ENCODE data around the gene DCLK2. TPM values are rescaled to one million over a fixed set of nuclear protein-coding genes. Genes with fewer than 3 reads are reported as not detected.
A peak's percentile ranks its signal among the peaks of the same experiment; 100 is the strongest.

DCLK2 gene
- total and polyA plus RNA-seq, 2 of the 8 experiments (the other 6 are each of a cell fraction or from before 2014, with no cell fraction given), result 0.32 to 0.37 TPM

DNA sequence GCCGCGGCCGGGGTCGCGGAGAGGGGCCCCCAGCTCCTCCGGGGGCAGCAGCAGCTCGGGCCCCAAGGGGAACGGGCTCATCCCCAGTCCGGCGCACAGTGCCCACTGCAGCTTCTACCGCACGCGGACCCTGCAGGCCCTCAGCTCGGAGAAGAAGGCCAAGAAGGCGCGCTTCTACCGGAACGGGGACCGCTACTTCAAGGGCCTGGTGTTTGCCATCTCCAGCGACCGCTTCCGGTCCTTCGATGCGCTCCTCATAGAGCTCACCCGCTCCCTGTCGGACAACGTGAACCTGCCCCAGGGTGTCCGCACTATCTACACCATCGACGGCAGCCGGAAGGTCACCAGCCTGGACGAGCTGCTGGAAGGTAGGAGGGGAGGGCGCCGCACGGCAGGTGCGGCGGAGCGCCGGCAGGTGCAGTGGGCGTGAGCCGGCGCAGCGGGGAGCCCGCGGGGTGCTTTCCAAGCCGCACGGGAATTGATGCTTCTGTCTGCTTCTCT lies 886 bp downstream of the DCLK2 start:
- Histone ChIP-seq H3K79me2 (ENCODE audit: control insufficient read depth in 1 of 2, insufficient read depth in 2 of 2, low read length in 2 of 2) (no peaks in the 10 kb centered on the region), H2BK12ac (ENCODE audit: low read depth, low read length) (no peak overlapping the region), H3K4me3 (ENCODE audit: extremely low read depth in 1 of 4, insufficient read depth in 2 of 4, low read depth in 3 of 4, low read length in 4 of 4) (peak overlapping the region; percentile 40 to 71 (median 53)), H3K14ac (ENCODE audit: insufficient read length) (no peak overlapping the region), H3K56ac (replicated peaks; ENCODE audit: insufficient read length, low read depth, low read length) (no peak overlapping the region), H2AFZ (ENCODE audit: low read length) (no peak overlapping the region; the same call in 1 of the 2 replicates), H4K20me1 (replicated peaks in 1 of 2; ENCODE audit: control insufficient read depth in 1 of 2, insufficient read depth in 2 of 2, low read length in 2 of 2) (peaks cover 0 to 5% of the 10 kb centered on the region in 2 experiments), H3K36me3 (ENCODE audit: control insufficient read depth in 2 of 4, insufficient read depth in 4 of 4, low read length in 3 of 4) (no peaks in the 10 kb centered on the region), H3K27me3 (replicated peaks in 1 of 4; ENCODE audit: control insufficient read depth in 3 of 4, extremely low read depth in 1 of 4, insufficient read depth in 3 of 4, low read length in 3 of 4) (peaks cover 5 to 41% (median 26%) of the 10 kb centered on the region in 4 experiments), H4K5ac (ENCODE audit: insufficient read length, low read depth, low read length) (no peak overlapping the region), H2BK15ac (ENCODE audit: low read length) (no peak overlapping the region), H3K79me1 (ENCODE audit: low read depth, low read length) (no peaks in the 10 kb centered on the region), H4K91ac (replicated peaks; ENCODE audit: insufficient read length, low read length) (no peak overlapping the region), H3K23me2 (ENCODE audit: low read depth, low read length) (peaks cover 11% of the 10 kb centered on the region; the same call in 1 of the 2 replicates), H3K23ac (ENCODE audit: insufficient read length) (no peak overlapping the region), H2BK20ac (ENCODE audit: low read length) (no peak overlapping the region), H3K9me3 (ENCODE audit: insufficient read depth in 2 of 2, low read depth in 1 of 2, low read length in 1 of 2) (no peaks in the 10 kb centered on the region), H3K27ac (ENCODE audit: low read depth, low read length) (no peak overlapping the region), H3K9ac (replicated peaks in 1 of 4; ENCODE audit: extremely low read depth in 1 of 4, low read depth in 3 of 4, low read length in 3 of 4) (no peak overlapping the region; a peak in 1 of 7 replicates), H2BK120ac (replicated peaks; ENCODE audit: low read depth, low read length) (no peak overlapping the region), H4K8ac (ENCODE audit: extremely low read depth, insufficient read depth, low read length) (no peak overlapping the region), H3K18ac (ENCODE audit: extremely low read depth, low read length) (no peak overlapping the region), H3K4me1 (replicated peaks in 1 of 4; ENCODE audit: control insufficient read depth in 3 of 4, insufficient read depth in 4 of 4, low read length in 3 of 4) (peaks cover 0 to 5% (median 0%) of the 10 kb centered on the region in 4 experiments; a peak in 5 of 7 replicates), H2BK5ac (ENCODE audit: low read depth, low read length) (no peak overlapping the region), H3K4ac (replicated peaks; ENCODE audit: insufficient read length, low read depth, low read length) (no peak overlapping the region), H2AK5ac (ENCODE audit: low read depth, low read length) (no peak overlapping the region), H3K4me2 (ENCODE audit: insufficient read depth in 1 of 2, low read depth in 2 of 2, low read length in 2 of 2) (peak overlapping the region; percentile 76 to 95)
- DNase-seq (ENCODE audit: low read depth in 1 of 2, low spot score in 2 of 2) (peak; percentile 21 to 73), FAIRE-seq (no peak)
- 6% methylated on average over 23 of the region's 47 CpGs; no CpG with 5 or more reads in 1 of the 2 experiments for WGBS, 2 experiments (ENCODE audit: extremely low coverage in 1 of 2, insufficient coverage in 1 of 2, insufficient read length in 1 of 2, insufficient replicate concordance in 2 of 2, low coverage in 1 of 2, low lambda C conversion rate in 2 of 2, missing lambda C conversion rate in 1 of 2)
- ChIA-PET POLR2A (ENCODE audit: partially characterized antibody) (interaction anchor here (0.9 to 1.4 kb wide), 2 partner anchors 130 to 178 kb away, joined by 3 read pairs; no protein-coding TSS in a partner anchor), CTCF (ENCODE audit: partially characterized antibody) (interaction anchor here (0.9 to 1.4 kb wide), 9 partner anchors 11 to 164 kb away, joined by 3 to 5 read pairs (median 3); no protein-coding TSS in a partner anchor)
- TF ChIP-seq SRF (IDR thresholded peaks at IDR 0.05; ENCODE audit: low read depth, low read length) (no peak), GABPA (IDR thresholded peaks at IDR 0.05; ENCODE audit: borderline replicate concordance, insufficient read depth, low read length) (no peak), HDAC6 (IDR thresholded peaks at IDR 0.05; ENCODE audit: low read depth, low read length) (no peak), BCL11A (IDR thresholded peaks at IDR 0.05; ENCODE audit: low read depth in 2 of 2, low read length in 2 of 2) (no peak), CBX5 (IDR thresholded peaks at IDR 0.05; ENCODE audit: low read depth, low read length) (no peak), JUND (IDR thresholded peaks at IDR 0.05; ENCODE audit: low read length) (no peak), KDM5A (IDR thresholded peaks at IDR 0.05; ENCODE audit: low read length) (no peak), ASH2L (IDR thresholded peaks at IDR 0.05; ENCODE audit: low read length) (peak; percentile 58), MAFK (IDR thresholded peaks at IDR 0.05; ENCODE audit: low read depth, low read length) (no peak), ATF2 (IDR thresholded peaks at IDR 0.05; ENCODE audit: low read length) (no peak), SIX5 (IDR thresholded peaks at IDR 0.05; ENCODE audit: low read depth, low read length) (no peak), POU5F1 (IDR thresholded peaks at IDR 0.05; ENCODE audit: low read depth, low read length) (no peak)
